ENCODE measurements around the gene DNAJB6.

Gene DNAJB6

DNA sequence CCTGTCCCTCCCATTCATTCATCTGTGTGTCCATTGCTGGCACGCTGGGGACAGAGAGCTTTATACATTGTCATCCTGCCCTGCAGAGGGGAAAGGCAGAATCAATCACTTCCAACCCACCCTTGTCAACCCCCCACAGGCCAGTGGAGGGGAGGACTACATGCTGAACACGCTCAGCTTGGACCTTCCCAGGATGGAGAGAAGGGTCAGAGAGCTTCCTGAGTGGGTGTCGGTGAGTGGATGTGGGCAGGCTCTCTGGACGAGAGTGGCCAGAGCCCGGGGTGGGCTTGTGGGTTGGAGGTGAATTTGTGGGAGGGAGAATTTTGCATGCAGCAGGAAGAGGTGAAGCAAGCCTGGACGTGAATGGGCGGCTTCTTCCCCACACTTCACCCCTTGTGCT lies 93.9 kb downstream of the DNAJB6 start:
- DNase-seq, result no peak

DNA sequence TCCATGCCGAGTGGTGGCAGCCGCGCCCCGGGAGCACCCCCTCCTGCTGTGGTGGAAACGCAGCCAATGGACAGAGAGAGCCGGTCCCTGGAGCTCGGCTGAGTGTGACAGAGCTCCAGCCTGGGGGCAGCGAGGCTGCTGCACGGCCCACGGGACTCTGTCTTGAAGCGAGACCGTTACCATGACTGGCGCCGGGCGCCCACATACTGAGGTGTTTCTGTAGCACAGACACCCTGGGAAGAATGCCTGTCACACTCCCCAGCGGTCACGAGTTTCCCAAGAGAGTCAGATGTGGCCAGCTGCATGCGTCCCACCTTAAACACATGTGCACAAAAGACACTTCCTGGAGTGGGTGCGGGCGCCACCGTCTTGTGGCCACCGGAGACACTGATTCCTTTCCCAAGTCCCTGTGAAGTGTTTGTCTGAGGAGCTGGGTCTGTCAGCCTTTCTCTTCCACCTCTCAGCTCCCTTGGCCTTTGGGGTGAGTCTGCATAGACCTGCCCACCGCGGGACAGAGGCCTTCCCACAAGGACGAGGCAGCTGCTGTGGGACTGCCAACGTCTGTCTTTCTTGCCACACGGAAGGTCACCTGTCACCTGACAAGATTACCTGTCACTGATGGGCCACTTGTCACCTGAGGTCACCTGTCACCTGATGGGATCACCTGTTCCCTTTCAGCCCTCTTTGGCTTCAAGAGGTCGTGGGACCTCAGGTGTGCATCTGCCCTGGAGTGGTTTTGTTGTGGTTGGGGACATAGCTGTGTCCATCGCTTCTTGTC lies 94.6 kb downstream of the DNAJB6 start:
- DNase-seq, result no peak

DNA sequence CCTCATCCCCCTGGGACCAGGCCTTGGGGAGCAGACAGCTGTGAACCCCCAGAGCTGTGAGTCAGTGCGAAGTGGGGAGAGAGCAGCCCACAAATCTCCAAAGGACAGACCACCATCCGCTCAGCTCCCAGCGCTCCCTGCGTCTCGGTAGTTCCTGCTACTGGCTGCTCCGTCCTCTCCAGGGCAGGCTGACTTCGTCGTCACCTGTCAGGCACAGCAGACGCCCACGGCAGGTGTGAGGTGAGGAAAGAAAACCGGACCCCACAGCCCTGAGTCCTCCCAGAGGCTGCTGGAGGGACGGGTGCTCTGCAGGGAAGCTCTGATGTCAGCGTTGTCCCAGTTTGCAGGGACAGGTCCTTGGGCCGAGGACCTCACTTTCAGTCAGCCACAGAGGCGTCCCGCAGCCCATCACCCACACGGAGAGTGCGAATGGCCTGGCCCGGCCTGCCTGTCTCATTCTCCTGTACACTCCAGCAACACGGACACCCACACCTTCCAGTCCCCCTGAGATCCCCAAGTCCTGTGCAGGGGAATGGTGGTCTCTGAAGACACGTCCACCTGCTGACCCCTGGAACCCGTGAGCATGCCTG lies 95.2 kb downstream of the DNAJB6 start:
- DNase-seq, result no peak

DNA sequence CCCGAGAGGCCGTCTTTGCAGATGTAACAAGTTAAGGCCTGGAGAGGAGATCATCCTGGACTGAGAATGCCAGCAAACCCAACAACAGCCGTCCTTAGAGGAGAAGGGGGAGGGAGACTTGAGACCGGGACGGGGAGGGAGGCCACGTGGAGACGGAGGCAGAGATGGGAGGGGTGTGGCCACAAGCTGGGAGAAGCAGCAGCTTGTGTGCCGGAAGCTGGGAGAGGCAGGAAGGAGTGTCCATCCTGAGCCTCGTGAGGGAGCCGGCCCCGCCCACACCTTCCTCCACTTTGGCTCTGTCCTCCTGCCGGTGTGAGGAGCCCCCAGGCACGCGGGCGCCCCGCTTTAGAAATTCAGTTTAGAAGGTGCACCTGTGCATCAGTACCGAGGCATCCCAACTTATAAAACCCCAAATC lies 95.7 kb downstream of the DNAJB6 start:
- peak; percentile 71 to 76 for DNase-seq

DNA sequence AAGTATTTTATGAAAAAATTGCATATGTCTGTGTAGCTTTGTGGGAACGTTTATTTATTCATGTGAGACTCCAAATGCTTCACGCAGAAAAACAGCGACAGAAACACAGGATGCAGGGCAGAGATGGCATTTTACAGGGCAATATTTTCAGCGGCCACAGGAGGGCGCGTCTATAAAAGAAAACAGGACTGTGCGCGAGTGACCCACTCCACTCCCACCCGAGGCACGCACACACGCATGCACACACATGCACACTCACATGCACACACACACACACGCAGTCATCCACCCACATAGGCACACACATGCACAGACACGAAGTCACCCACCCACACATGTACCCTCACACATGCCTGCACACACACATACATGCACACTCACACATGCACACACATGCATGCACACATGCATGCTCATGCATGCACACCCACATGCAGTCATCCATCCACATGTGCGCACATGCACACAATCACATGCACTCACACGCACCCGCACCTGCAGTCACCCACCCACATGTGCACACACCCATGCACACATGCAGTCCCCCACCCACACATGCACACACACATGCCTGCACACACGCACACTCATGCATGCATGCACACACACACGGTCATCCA lies 96.3 kb downstream of the DNAJB6 start:
- DNase-seq, result peak in 1 of 2 experiments; percentile 63

DNA sequence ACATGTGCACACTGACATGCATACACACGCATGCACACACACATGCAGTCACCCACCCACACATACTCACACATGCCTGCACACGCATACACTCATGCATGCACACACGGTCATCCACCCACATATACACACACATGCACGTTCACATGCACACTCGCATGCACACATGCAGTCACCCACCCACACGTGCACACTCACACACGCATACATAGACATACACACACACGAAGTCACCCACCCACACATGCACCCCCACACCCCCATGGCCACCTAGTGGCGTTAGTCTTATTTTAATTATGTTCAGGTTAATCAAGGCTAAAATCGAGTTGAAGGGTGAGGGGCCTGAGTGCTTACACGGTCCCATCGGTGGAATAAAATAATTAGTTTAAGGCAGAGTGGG lies 96.8 kb downstream of the DNAJB6 start:
- DNase-seq, result no peak

DNA sequence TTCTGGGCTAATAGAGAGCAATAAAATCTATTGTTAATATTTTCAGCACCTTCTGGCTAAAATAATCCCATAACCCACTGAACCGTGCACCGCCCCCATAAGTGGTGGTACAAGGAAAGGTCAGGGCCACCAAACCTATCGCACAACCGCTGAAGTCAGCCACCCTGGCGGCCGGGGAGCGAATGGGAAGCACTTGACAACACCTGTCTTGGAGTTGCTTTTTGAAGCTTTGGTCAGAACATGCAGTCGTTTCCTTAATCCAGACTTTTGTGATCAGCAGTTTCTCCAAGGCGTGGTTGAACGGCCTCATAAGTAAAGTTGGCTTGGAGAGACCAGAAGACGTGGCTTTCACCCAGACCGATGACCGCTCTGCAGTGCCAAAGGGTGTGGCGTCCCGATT lies 97.4 kb downstream of the DNAJB6 start:
- DNase-seq, result no peak

DNA sequence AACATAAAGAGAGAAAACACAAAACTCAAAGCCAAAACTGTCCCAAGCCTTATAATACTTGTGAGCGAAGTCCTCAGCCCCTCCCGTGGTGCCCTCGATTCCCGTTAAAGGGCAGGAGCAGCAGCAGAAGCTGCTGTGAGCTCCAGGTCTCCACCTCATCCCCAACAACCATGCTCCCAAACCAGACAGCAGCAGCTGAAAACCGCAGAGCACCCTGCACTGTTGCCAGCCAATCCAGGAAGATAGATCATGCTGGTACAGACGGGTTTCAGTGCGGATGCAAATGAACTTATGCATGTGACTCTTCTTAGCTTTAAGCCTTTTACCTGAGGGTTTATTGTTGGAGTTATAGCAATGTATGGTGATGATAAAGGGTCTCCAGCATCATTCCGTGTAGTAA lies 97.9 kb downstream of the DNAJB6 start:
- no peak for DNase-seq

DNA sequence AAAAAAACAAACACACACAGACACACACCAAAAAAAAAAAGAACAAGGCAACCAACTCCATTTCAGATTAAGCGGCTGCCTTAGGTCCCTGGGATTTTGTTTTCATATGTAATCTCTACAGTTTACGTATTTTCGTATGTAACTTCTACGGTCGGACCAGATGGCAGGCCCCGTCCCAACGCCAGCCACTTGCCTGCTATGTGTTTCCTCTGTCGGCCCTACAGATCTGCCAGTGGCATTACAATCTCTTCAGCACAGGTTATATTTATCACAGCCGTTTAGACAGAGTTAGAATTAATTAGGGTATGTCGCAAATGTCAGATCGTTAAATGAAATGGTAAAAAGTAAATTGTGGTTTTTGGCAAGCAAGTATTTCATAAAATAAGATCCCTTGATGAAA lies 99.3 kb downstream of the DNAJB6 start:
- DNase-seq, result no peak

DNA sequence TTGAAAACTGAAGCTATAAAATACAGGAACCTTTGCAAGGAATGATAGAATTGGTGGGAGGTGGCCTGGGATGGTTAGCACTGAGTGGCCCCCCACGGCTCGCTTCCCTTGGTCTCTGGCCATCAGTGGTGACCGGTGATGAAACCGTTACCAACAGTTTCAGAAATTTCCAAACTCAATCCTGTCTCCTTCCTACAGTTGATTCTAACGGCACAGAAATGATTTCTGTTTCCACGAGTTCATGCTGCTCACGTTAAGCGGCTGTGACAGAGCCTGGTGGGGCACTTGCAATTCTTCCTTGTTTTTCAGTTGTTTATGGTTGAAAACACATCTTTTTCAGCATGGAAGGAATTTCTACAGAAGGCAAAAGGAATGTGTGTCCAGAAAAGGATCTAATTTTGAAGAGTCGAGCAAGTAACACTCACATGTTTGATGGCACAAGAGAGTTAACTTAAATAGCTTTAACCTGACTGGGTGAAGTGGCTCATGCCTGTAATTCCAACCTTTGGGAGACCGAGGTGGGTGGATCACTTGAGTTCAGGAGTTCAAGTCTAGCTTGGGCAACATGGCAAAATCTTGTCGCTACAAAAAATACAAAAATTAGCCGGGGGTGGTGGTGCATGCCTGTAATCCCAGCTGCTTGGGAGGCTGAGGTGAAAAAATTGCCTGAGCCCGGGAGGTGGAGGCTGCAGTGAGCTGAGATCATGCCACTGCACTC lies 100.1 kb downstream of the DNAJB6 start:
- DNase-seq, result no peak

DNA sequence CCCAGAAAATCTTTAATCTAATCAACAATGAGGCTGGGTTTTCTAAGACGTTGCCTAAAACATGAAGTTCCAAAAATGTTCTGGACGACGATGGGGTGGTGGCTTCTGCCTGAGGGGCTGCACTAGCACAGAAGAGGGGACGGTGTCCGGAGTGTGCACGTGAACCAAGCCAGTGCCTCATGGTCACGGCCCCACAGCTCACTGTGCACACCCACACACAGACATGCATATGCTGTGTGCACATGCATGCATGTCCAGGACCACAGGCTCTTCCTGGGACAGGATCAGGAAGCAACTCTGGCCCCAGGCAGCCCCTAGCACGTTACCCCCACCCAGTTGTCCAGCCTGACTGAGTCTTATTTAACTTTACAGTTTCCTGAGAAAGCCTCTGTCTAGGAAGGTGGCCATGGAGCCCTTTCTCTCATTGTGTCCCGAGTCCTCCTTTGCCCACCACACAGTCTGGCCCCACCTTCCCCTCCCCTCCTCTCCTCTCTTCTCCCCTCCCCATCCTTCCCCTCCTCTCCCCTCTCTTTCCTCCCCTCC lies 100.8 kb downstream of the DNAJB6 start:
- no peak for DNase-seq

DNA sequence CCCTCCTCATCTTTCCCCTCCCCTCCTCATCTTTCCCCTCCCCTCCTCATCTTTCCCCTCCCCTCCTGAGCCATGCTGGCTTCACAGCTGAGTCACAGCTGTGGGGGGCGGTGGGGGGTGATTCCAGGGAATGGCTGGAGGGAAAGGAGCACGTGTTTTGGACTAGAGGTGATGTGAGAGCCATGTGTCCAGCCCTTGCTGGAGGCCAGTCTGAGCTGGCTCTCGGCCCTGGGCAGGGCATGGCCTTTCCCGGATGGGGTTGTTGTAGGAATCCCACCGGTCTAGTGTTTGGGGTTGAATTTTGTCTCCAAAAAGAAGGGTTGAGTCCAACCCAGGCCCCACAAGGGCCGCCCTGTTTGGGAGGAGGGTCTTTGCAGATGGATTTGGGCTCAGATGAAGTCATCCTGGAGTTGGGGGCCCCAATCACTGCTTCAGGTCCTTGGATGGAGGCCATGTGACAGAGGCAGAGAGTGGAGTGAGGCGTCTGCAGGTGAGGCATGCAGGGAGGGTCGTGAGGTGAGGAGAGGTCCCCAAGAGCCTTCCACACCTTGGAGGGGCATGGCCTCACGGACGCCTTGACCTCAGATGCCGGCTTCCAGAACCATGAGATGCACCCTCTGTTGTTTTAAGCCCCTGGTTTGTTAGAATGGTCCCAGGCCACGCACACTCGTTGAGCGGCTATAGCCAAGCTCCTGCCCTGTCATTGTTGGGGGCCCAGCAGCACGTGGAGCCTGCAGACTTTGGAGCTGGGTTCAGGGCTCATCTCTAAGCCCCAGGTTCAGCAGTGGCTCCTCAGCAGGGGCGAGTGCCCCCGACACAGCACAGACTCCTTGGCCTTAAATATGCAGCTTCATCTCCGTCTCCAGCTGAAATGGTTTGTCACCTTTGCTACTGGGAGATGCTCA lies 101.6 kb downstream of the DNAJB6 start:
- no peak for DNase-seq

DNA sequence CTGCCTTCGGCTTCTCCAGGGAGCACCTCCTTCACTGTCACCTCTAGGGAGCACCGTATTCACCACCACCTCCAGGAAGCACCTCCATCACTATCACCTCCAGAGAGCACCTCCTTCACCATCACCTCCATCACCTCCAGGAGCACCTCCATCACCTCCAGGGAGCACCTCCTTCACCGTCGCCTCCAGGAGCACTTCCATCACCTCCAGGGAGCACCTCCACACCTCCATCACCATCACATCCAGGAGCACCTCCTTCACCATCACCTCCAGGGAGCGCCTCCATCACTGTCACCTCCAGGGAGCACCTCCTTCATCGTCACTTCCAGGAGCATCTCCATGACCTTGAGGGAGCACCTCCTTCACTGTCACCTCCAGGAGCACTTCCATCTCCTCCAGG lies 102.3 kb downstream of the DNAJB6 start:
- DNase-seq, result no peak

DNA sequence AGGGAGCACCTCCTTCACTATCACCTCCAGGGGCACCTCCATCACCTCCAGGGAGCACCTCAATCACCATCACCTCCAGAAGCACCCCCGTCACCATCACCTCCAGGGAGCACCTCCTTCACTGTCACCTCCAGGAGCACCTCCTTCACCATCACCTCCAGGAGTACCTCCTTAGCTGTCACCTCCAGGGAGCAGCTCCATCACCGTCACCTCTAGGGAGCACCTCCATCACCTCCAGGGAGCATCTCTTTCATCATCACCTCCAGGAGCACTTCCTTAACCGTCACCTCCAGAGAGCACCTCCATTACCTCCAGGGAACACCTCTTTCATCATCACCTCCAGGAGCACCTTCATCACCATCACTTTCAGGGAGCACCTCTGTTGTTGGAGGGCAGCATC lies 103.0 kb downstream of the DNAJB6 start:
- DNase-seq, result no peak

DNA sequence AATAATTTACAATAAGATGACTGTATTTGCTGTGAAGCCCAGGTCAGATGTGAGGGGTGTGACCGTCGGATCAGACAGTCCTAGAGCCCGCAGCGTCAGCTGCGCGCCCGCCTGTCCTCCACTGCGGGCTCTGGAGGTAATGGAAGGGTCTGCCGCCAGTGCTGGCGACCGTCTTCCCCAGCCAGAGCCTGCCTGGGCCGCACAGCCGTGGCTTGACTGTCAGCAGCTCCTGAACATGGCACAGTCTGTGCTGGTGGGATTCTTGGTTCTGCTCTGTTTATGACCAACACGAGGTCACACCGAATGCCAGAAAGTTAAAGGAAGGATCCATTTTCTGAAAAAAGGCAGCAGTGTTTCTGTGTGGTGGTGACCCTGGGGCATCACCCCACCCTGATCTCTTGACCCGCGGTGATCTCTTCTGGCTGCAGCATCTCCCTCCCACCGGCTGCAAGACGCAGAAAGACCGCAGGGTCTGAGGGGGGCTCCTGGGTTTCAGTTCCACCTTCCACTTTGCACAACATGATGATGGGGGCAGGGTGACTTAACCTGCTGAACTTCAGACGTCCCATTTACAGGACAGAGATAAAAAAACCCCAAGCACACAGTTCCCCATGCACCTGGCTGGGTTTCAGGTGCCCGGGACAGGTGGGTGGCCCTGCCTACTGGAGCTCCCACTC lies 103.7 kb downstream of the DNAJB6 start:
- DNase-seq, result no peak

DNA sequence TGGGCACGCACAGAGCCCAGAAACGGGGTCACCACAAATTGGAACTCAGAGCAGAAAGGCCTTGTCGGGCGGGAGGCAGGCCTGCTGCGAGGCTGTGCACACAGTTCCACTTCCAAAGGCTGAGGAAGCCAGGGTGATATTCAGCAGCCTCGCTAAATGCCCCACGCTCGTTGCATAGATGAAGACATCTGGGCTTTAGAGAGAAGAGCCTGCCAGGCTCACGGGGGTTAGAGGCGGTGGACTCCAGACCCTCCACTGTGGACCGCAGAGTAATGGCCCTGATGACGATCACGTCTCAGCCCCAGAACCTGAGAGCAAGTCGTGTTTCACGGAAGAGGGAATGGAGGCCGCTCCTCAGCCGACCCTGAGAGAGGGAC lies 104.2 kb downstream of the DNAJB6 start:
- DNase-seq, result no peak

DNA sequence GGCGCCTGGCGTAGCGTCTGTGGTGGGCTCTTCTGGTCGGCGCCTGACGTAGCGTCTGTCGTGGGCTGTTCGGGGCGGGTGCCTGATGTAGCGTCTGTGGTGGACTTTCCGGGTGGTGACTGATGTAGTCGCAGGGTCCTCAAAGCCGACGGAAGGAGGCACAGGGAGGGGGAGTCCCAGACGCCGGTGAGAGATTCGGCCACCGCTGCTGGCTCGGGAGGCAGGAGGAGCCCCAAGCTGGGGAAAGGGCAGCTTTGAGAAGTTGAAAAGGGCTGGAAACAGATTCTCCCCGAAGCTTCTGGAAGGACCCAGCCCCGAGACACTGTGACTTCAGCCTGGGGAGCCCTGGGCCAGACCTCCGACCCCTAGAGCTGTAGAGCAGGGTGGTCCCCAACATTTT lies 105.7 kb downstream of the DNAJB6 start:
- DNase-seq, result no peak

DNA sequence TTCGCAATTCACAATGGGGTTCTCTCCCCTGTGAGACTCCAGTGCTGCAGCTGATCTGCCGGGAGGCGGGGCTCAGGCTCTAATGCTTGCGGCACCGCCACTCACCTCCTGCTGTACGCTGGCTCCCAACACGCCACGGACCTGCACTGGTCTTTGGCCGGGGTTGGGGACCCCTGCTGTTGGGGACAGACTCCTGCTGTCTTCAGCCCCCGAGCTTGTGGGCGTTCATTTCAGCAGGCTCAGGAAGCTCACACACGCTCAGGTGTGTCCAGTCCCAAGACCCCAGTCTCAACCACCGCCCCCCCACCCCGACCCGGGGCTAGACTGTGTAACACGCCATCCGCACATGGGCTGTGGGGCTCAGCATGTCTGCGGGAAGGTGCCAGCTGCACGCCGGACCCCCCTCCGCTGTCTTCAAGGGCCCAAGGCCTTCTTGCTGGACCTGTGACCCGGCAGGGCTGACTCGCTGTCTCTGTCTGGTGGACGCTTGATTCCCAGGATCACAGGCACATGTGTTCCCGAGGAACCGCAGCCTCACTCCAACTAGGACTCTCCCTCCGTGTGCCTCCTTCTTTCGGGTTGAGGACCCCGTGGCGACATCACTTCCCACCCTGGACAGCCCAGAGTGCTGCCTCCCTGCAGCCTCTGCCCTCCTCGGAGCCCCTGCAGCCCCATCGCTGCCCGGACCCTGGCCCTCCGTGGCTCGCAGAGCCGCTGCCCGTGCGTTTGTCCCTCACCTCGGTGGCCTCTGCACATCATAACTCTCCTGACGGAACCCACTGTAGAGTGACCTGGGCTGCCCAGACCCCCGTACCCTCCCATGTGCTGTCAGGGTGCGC lies 106.4 kb downstream of the DNAJB6 start:
- DNase-seq, result no peak

DNA sequence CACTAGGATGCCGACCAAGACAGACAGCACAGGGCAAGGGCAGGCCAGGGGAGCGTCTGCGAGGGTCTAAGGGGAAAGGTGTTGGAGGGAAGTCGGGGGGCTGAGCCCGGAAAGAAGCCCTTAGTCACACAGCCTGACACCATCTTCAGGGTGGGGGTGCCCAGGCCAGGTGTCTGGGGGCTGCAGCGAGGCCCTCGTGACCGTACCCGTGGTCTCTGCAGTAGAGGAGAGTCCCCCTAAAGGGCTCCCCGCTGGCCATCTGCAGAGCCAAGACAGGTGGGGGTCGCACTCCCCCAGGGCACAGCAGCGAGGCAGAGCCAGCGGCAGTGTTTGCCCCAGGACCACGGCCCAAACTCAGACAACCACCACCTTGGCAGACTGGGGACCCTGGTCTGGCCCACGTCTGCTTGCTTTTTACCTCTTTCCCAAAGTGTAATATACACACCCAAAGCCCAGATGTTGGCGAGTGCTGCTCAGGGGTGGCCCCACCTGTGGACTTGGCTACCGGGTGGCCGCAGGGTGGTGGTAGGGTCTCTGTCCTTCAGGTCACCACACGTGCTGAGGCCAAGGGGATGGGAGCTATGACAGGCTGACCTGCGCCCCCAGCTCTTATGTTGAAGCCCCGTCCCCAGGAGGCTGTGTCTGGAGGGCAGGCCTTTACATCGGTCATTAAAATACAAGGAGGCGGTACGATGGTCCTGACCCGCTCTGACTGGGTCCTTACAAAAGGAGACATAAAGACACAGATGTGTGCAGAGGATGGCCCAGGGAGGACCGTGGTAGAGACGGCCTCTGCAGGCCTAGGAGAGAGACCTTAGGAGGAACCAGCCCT lies 107.4 kb downstream of the DNAJB6 start:
- DNase-seq, result no peak

DNA sequence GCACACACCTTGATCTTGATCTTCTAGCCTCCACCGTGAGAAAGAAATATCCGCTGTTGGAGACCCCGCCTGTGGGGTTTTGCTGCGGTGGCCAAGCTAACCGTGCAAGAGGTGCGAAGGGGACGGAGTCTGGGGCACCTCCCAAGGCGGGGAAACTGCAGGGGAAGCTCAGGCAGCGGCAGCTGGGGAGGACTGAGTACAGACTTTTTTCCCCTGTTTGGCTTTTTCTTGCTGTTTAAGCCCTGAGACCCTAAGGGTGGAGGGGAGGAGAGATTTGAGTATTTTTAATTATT lies 108.0 kb downstream of the DNAJB6 start:
- DNase-seq, result no peak
